Esophagus squamous epithelium (tissue), 4 donors: ENCODE results near the gene C19orf85.

Experiments used
- POLR2A ChIP-seq, 4 donors: fragments of 450-650 bp; IDR thresholded peaks; one replicate each; pipeline ENCODE4 v1.6.1; 2017; ENCODE audit warnings: antibody characterized with exemption in 4 of 4, mild to moderate bottlenecking in 4 of 4, moderate library complexity in 3 of 4
- TF ChIP-seq, protein P1 (sequence below), 6 experiments: fragments of 450-650 bp in 4 of 6; fragments of 200-600 bp in 2 of 6; sonication (generic) in 2 of 6; IDR thresholded peaks; one replicate each; pipeline ENCODE4 v1.5.1; 2016 to 2019; ENCODE audit warnings: antibody characterized with exemption in 6 of 6, mild to moderate bottlenecking in 4 of 6, moderate library complexity in 4 of 6

DNA sequence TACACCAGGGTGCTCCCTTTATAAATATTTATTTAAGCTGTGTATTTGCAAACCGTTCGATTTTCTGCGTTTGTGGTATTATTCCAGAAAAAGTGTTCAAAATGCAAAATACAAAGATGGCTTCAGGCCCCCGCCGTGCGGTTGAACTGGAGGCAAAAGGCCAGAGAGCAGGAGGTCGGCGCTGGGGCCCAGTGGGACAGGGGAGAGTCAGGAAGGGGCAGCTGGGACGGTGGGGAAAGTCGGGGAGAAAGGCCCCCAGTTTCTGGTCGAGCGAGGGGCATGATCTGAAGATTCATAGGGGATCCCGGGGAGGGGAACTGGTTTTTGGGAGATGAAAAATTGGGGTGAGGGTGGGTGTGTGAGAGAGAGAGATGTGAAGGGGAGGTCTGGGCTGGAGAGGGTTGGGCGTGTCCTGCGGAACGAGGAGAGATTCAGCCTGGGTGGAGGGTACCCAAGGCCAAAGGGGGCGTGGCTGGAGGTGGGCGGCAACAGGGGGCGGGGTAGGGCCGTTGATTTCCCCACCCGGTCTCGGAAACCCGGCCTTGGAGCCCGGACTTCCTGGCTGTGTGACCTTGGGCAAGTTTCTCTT is 3.8 kb downstream of the C19orf85 start:
- TF ChIP-seq, protein P1, sequence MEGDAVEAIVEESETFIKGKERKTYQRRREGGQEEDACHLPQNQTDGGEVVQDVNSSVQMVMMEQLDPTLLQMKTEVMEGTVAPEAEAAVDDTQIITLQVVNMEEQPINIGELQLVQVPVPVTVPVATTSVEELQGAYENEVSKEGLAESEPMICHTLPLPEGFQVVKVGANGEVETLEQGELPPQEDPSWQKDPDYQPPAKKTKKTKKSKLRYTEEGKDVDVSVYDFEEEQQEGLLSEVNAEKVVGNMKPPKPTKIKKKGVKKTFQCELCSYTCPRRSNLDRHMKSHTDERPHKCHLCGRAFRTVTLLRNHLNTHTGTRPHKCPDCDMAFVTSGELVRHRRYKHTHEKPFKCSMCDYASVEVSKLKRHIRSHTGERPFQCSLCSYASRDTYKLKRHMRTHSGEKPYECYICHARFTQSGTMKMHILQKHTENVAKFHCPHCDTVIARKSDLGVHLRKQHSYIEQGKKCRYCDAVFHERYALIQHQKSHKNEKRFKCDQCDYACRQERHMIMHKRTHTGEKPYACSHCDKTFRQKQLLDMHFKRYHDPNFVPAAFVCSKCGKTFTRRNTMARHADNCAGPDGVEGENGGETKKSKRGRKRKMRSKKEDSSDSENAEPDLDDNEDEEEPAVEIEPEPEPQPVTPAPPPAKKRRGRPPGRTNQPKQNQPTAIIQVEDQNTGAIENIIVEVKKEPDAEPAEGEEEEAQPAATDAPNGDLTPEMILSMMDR (IDR thresholded peaks at IDR 0.05) = no peak
- TF ChIP-seq POLR2A (IDR thresholded peaks at IDR 0.05) = no peak
